ENCODE results near the gene GLT1D1. TPM values are rescaled to one million over a fixed set of nuclear protein-coding genes. Genes with fewer than 3 reads are reported as not detected.

GLT1D1 gene
- total and polyA plus RNA-seq, 12 donors = 0.07 to 3.3 (median 0.66) TPM; not detected in 1

GRCh38 chr12:128823916-128824839 lies 29.1 kb upstream of the GLT1D1 start, which contains the start of gene SLC15A4:
Gene SLC15A4, minus strand, starts transcription at chr12:128823958. Its CDS starts 15 bp downstream, at chr12:128823943.
- no peaks in the 10 kb centered on the region for H3K27me3 ChIP-seq
- peak within 1 kb of the TSS; percentile 61 to 96 (median 86) for H3K4me3 ChIP-seq
- H3K27ac ChIP-seq = peak within 1 kb of the TSS; percentile 53 to 95 (median 86)
- peak; percentile 96 to 97 for DNase-seq
- peaks cover 0 to 5% (median 0%) of the 10 kb centered on the region in 9 donors for H3K36me3 ChIP-seq
- peaks cover 0 to 9% (median 0%) of the 10 kb centered on the region in 11 donors for H3K9me3 ChIP-seq
- ATAC-seq = peak; percentile 96 to 99 (median 98)
- intact Hi-C loops (cut with DNase I) = no loop called here
- WGBS, 2 donors = 4 to 7% methylated on average over 59 to 62 of the region's 63 CpGs
- H3K4me1 ChIP-seq = peaks cover 3 to 52% (median 45%) of the 10 kb centered on the region in 9 donors
- TF ChIP-seq CTCF (IDR thresholded peaks at IDR 0.05) = no peak

GRCh38 chr12:128825835-128826234 lies 27.4 kb upstream of the GLT1D1 start:
- 80 to 82% methylated on average over 4 of the region's 4 CpGs for WGBS, 2 donors
- intact Hi-C loops (cut with DNase I) = no loop called here
- DNase-seq = no peak
- ATAC-seq = no peak
- H3K36me3 ChIP-seq = peaks cover 0 to 5% (median 0%) of the 10 kb centered on the region in 9 donors
- TF ChIP-seq CTCF (IDR thresholded peaks at IDR 0.05) = no peak
- H3K9me3 ChIP-seq = peaks cover 0 to 9% (median 0%) of the 10 kb centered on the region in 11 donors
- H3K4me1 ChIP-seq = peaks cover 3 to 51% (median 30%) of the 10 kb centered on the region in 9 donors
- no peaks in the 10 kb centered on the region for H3K27me3 ChIP-seq
- H3K4me3 ChIP-seq = no peak overlapping the region
- no peak overlapping the region for H3K27ac ChIP-seq

- intact Hi-C loops (cut with DNase I) = no loop called here
- ATAC-seq = no peak
- Histone ChIP-seq H3K36me3 (no peaks in the 10 kb centered on the region), H3K27me3 (no peaks in the 10 kb centered on the region), H3K9me3 (peaks cover 0 to 9% (median 0%) of the 10 kb centered on the region in 11 donors), H3K27ac (no peak overlapping the region), H3K4me1 (peaks cover 0 to 37% (median 11%) of the 10 kb centered on the region in 9 donors), H3K4me3 (no peak overlapping the region)
- DNase-seq = no peak
- no peak for TF ChIP-seq CTCF (IDR thresholded peaks at IDR 0.05)
- 89 to 93% methylated on average over 2 of the region's 2 CpGs for WGBS, 2 donors
Observed at GRCh38 chr12:128827724-128828123, 25.6 kb upstream of the GLT1D1 start.

GRCh38 chr12:128829861-128830504 lies 23.3 kb upstream of the GLT1D1 start:
- peak in 3 of 8 donors; percentile 29 to 48 (median 42) for ATAC-seq
- peaks cover 0 to 24% (median 0%) of the 10 kb centered on the region in 9 donors for H3K4me1 ChIP-seq
- peak overlapping the region in 1 of 10 donors; percentile 12 for H3K4me3 ChIP-seq
- WGBS, 2 donors = 71 to 75% methylated on average over 8 of the region's 8 CpGs
- H3K27ac ChIP-seq = peak overlapping the region in 1 of 10 donors; percentile 79
- no peak for DNase-seq
- intact Hi-C loops (cut with DNase I) = no loop called here
- H3K27me3 ChIP-seq = no peaks in the 10 kb centered on the region
- TF ChIP-seq CTCF (IDR thresholded peaks at IDR 0.05) = no peak
- H3K36me3 ChIP-seq = no peaks in the 10 kb centered on the region
- peaks cover 0 to 9% (median 0%) of the 10 kb centered on the region in 11 donors for H3K9me3 ChIP-seq

All from heart right ventricle (tissue), 16 donors.